K562 (cell line): ENCODE data around the gene TKT. TPM values are rescaled to one million over a fixed set of nuclear protein-coding genes. Genes with fewer than 3 reads are reported as not detected.

Experiments used
- CHD1 ChIP-seq: fragments of 200-600 bp; sonication (generic); IDR thresholded peaks from one replicate; pipeline ENCODE4 v1.6.1; 2012; ENCODE audit warnings: mild to moderate bottlenecking, moderate library complexity, low read length, inconsistent platforms
- FIP1L1 ChIP-seq: fragments of 200-400 bp; formaldehyde crosslinking; IDR thresholded peaks from 2 replicates; pipeline ENCODE4 v1.6.1; 2018; ENCODE audit warnings: mild to moderate bottlenecking, low read depth, low read length; ENCODE audit not compliant: poor library complexity, severe bottlenecking
- GABPA ChIP-seq: fragments of 200-800 bp; sonication (Bioruptor generic); conservative IDR thresholded peaks from 2 replicates; pipeline ENCODE4 v1.6.1; 2016; ENCODE audit warnings: low read depth, missing genetic modification characterization, missing compliant biosample characterization
- HES1 ChIP-seq: fragments of 450-650 bp; IDR thresholded peaks from 2 replicates; pipeline ENCODE4 v1.6.1; 2016; ENCODE audit warnings: low read depth, mild to moderate bottlenecking, moderate library complexity
- HMG20B ChIP-seq: fragments of 250-450 bp; sonication (Bioruptor Pico); IDR thresholded peaks from 2 replicates; pipeline ENCODE4 v1.5.0; 2021; ENCODE audit warnings: mild to moderate bottlenecking
- KLF6 ChIP-seq: fragments of 250-450 bp; sonication (Bioruptor Pico); IDR thresholded peaks from 2 replicates; pipeline ENCODE4 v1.4.0; 2020; ENCODE audit warnings: mild to moderate bottlenecking, moderate library complexity, borderline replicate concordance
- MIER1 ChIP-seq: fragments of 450-650 bp; IDR thresholded peaks from 2 replicates; pipeline ENCODE4 v1.6.1; 2016; ENCODE audit warnings: antibody characterized with exemption, mild to moderate bottlenecking, low read depth
- MYC ChIP-seq, 2 experiments: fragments of 250-450 bp in 1 of 2; sonication (Bioruptor Pico) in 1 of 2; IDR thresholded peaks; 2 replicates each; pipeline versions ENCODE4 v1.5.1 to v1.6.1; 2012 to 2021; ENCODE audit warnings: low read depth in 2 of 2, borderline replicate concordance in 1 of 2, improper control_type of control experiment in 1 of 2, low read length in 1 of 2, mild to moderate bottlenecking in 1 of 2, moderate library complexity in 1 of 2
- POLR2AphosphoS5 ChIP-seq: IDR thresholded peaks from 2 replicates; pipeline ENCODE4 v1.6.1; 2011; ENCODE audit warnings: mild to moderate bottlenecking, low read depth, low read length, moderate library complexity; ENCODE audit not compliant: control insufficient read depth, insufficient read depth
- SAFB ChIP-seq: fragments of 200-400 bp; formaldehyde crosslinking; IDR thresholded peaks from 2 replicates; pipeline ENCODE4 v1.6.1; 2017; ENCODE audit warnings: low read depth, low read length, borderline replicate concordance
- SAP30 ChIP-seq: fragments of 200-600 bp; sonication (generic); IDR thresholded peaks from 2 replicates; pipeline ENCODE4 v1.6.1; 2012; ENCODE audit warnings: borderline replicate concordance, low read depth, mild to moderate bottlenecking, moderate library complexity, low read length, control low read depth, inconsistent platforms; ENCODE audit not compliant: insufficient read depth, poor library complexity, severe bottlenecking
- SETDB1 ChIP-seq: IDR thresholded peaks from one replicate; pipeline ENCODE4 v1.6.1; 2012; ENCODE audit warnings: low read length, control low read depth, inconsistent platforms
- SIN3A ChIP-seq, 2 experiments: fragments of 150-350 bp in 1 of 2; IDR thresholded peaks; 2 replicates each; pipeline ENCODE4 v1.6.1; 2011 to 2016; ENCODE audit warnings: borderline replicate concordance in 2 of 2, low read depth in 2 of 2, low read length in 2 of 2, mild to moderate bottlenecking in 2 of 2, moderate library complexity in 2 of 2; ENCODE audit not compliant: control insufficient read depth in 1 of 2
- TEAD1 ChIP-seq, 2 experiments: fragments of 450-650 bp in 1 of 2; sonication (generic) in 1 of 2; formaldehyde crosslinking; IDR thresholded peaks; 2 replicates each; pipeline versions ENCODE4 v1.4.0 to v1.8.0; 2020 to 2022; ENCODE audit warnings: mild to moderate bottlenecking in 2 of 2, missing genetic modification reagents in 1 of 2
- UBTF ChIP-seq, 2 experiments: IDR thresholded peaks; 2 replicates each; pipeline ENCODE4 v1.6.1; 2012; ENCODE audit warnings: improper control_type of control experiment in 2 of 2, low read depth in 2 of 2, low read length in 2 of 2, borderline replicate concordance in 1 of 2
- ZNF354B ChIP-seq: fragments of 250-450 bp; sonication (Bioruptor Pico); IDR thresholded peaks from 2 replicates; pipeline ENCODE4 v1.4.0; 2020
- ZNF445 ChIP-seq: fragments of 250-450 bp; sonication (Bioruptor Pico); IDR thresholded peaks from 2 replicates; pipeline ENCODE4 v1.4.0; 2020; ENCODE audit warnings: low read depth, mild to moderate bottlenecking, moderate library complexity
- polyA plus RNA-seq, 8 experiments: library from polyadenylated mRNA; depleted of rRNA in 4 of 8; stranded (reverse) in 5 of 8; unstranded in 3 of 8; fragments of >200 nt; fragmentation: Nextera tagmentation in 2 of 8; fragmentation: Illumina TruSeq in 1 of 8; extraction: Ambion mirVana in 2 of 8; extraction: Trizol in 1 of 8; gene quantifications; 2 replicates each; pipeline versions ENCODE4 v1.2.1 to v1.2.3, GENCODE V29; 2011 to 2014; ENCODE audit warnings: inconsistent platforms in 1 of 8, missing spikeins in 1 of 8
- total RNA-seq, 7 experiments: library from RNA; depleted of rRNA in 6 of 7; stranded (reverse); fragments of >200 nt in 6 of 7; fragmentation: Illumina TruSeq in 2 of 7; extraction: Trizol in 2 of 7; gene quantifications; 2 replicates each; pipeline versions ENCODE4 v1.2.1 to v1.2.3, GENCODE V29; 2011 to 2021; ENCODE audit warnings: low replicate concordance in 1 of 7
- TF ChIP-seq, protein P1 (sequence below): IDR thresholded peaks from 3 replicates; pipeline ENCODE4 v1.6.1; 2011; ENCODE audit warnings: borderline replicate concordance, mild to moderate bottlenecking, moderate library complexity; ENCODE audit not compliant: insufficient read length; ENCODE audit errors: extremely low read depth
- TF ChIP-seq, protein P2 (sequence below): sonication (generic); formaldehyde crosslinking; IDR thresholded peaks from 2 replicates; pipeline ENCODE4 v1.8.1; 2022; ENCODE audit warnings: missing genetic modification reagents

Gene TKT
- total and polyA plus RNA-seq, 9 of the 15 experiments (the other 6 are each of a cell fraction or from before 2014, with no cell fraction given), result 58.1 to 401 (median 187) TPM

DNA sequence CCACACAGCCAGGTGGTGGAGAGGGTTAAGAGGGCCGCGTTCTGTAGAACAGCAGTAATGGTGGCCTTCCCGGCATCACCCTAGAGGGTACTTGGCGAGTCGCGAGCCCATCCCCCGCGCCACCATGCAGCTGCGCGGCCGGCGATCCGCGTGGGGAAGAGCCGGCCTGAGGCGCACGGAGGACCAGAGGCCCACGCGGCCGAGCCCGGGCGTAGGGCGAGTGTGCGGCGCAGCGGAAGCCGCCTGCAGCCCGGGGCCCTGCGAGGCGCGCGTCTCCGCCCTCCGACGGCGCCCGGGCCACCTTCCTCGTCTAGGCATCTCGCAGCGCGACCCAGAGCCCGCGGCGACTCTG, 423 bp downstream of the TKT start (continued):
- TF ChIP-seq UBTF (IDR thresholded peaks at IDR 0.05; ENCODE audit: borderline replicate concordance in 1 of 2, low read depth in 2 of 2, low read length in 2 of 2) (peak in 1 of 2 experiments; percentile 53; a peak in 1 of 4 replicates), GABPA (tag) (0 out of 2 replicates have a peak, but pooled peaks have one; percentile 9), FIP1L1 (peak; percentile 43), MYC (IDR thresholded peaks at IDR 0.05; ENCODE audit: low read depth, low read length) (0 out of 2 replicates have a peak, but pooled peaks have one; percentile 30), MYC (CRISPR knock-in tag; IDR thresholded peaks at IDR 0.05; ENCODE audit: borderline replicate concordance, low read depth) (no peak), SAP30 (peak; percentile 25), SIN3A (IDR thresholded peaks at IDR 0.05; ENCODE audit: borderline replicate concordance in 2 of 2, control insufficient read depth in 1 of 2, low read depth in 2 of 2, low read length in 2 of 2) (0 out of 4 replicates have a peak, but pooled peaks of 1 of the 2 experiments have one; percentile 66), CHD1 (peak; percentile 73), TEAD1 (CRISPR knock-in tag; IDR thresholded peaks at IDR 0.05) (0 out of 4 replicates have a peak, but pooled peaks of 1 of the 2 experiments have one; percentile 6), SAFB (0 out of 2 replicates have a peak, but pooled peaks have one; percentile 42), ZNF445 (CRISPR knock-in tag) (no peak), KLF6 (CRISPR knock-in tag) (no peak), MIER1 (no peak), ZNF354B (CRISPR knock-in tag) (no peak), POLR2AphosphoS5 (no peak), SETDB1 (no peak), HMG20B (CRISPR knock-in tag) (no peak), HES1 (no peak)
- TF ChIP-seq, protein P1, sequence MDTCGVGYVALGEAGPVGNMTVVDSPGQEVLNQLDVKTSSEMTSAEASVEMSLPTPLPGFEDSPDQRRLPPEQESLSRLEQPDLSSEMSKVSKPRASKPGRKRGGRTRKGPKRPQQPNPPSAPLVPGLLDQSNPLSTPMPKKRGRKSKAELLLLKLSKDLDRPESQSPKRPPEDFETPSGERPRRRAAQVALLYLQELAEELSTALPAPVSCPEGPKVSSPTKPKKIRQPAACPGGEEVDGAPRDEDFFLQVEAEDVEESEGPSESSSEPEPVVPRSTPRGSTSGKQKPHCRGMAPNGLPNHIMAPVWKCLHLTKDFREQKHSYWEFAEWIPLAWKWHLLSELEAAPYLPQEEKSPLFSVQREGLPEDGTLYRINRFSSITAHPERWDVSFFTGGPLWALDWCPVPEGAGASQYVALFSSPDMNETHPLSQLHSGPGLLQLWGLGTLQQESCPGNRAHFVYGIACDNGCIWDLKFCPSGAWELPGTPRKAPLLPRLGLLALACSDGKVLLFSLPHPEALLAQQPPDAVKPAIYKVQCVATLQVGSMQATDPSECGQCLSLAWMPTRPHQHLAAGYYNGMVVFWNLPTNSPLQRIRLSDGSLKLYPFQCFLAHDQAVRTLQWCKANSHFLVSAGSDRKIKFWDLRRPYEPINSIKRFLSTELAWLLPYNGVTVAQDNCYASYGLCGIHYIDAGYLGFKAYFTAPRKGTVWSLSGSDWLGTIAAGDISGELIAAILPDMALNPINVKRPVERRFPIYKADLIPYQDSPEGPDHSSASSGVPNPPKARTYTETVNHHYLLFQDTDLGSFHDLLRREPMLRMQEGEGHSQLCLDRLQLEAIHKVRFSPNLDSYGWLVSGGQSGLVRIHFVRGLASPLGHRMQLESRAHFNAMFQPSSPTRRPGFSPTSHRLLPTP, result no peak
- TF ChIP-seq, protein P2, sequence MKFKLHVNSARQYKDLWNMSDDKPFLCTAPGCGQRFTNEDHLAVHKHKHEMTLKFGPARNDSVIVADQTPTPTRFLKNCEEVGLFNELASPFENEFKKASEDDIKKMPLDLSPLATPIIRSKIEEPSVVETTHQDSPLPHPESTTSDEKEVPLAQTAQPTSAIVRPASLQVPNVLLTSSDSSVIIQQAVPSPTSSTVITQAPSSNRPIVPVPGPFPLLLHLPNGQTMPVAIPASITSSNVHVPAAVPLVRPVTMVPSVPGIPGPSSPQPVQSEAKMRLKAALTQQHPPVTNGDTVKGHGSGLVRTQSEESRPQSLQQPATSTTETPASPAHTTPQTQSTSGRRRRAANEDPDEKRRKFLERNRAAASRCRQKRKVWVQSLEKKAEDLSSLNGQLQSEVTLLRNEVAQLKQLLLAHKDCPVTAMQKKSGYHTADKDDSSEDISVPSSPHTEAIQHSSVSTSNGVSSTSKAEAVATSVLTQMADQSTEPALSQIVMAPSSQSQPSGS (CRISPR knock-in tag), result no peak
